CD4-positive, alpha-beta T cell treated with Interleukin-17A for 1 hour (primary cell): ENCODE results near the gene TMEM198.

ENCODE experiments used
- DNase-seq: peaks from one replicate; pipeline ENCODE4 v3.0.0-alpha.2; 2020

Gene TMEM198

DNA sequence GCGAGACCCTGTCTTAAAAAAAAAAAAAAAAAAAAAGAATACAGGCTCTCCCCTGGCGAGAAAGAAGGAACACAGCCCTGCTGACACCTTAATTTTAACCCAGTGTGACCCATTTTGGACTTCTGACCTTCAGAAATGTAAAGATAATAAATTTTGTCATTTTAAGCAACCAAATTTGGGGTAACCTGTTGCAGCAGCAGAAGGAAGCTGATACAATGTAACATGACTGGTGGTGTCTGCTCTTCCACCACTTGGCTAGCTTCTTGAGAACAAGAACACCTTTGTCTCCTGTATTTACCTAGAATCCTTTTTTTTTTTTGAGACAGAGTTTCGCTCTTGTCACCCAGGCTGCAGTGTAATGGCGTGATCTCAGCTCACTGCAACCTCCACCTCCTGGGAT lies 47.3 kb downstream of the TMEM198 start:
- no peak for DNase-seq

GRCh38 chr2:219592736-219593135 lies 48.9 kb downstream of the TMEM198 start:
- no peak for DNase-seq

GRCh38 chr2:219593154-219593553 lies 49.3 kb downstream of the TMEM198 start:
- DNase-seq = no peak

DNA sequence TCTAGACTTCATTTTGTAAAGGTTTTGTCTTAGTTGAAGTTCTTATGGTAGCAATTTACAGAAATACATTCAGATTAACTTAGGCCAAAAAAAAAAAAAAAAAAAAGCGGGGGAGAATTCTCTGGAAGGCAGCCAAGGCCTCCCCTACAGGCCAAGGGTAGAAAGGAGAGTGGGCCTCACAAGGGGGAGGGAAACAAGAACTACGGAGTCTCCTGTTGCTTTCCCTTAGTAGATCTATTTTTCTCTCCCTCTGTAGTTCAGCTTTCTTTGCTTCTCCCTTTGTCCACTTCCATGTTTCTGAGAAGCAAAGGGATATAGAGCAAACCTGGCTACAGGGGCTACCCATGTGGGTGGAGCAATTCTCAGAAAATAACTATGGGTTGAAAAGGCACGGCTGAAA lies 51.4 kb downstream of the TMEM198 start:
- DNase-seq = no peak

GRCh38 chr2:219596954-219597551 lies 53.2 kb downstream of the TMEM198 start:
- no peak for DNase-seq

DNA sequence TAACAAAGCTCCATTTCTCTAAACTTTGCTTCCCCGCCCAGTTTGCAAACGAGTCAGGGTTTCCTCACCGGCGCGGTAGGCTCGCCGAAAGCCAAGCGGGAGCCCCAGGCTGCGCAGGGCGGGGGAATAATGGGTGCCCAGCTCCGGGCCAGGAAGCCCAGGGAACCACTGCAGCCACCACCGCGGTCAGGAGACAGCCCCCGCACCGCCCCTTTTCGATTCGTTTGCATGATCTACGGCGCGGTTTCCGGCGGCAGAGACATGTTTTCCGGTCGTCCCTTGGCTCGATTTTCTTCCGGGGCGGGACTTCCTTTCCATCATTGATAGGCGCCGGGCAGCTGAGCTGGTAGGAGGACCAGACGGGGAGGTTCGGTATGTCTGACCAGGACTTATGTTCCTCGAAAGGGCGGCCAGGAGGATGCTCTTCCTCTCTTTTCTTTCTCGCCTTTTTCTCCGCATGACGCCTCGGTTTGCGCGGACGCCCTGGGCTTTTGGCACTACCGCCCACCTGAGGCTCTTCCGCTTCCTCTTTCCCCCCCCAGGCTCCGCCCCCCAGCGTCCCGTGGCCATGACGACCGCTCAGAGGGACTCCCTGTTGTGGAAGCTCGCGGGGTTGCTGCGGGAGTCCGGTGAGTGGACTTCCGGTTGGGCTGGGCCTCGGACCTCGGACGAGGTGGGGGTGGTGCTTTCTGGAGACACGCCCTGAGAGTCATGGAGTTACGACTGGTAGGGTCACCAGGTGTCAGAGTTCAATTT lies 53.9 kb downstream of the TMEM198 start, which contains the start of gene STK11IP:
TSS of gene STK11IP (plus strand) at position 306 of the 756 bp plus-strand sequence. CDS start at position 569, 263 bp downstream.
- peak; percentile 89 for DNase-seq

DNA sequence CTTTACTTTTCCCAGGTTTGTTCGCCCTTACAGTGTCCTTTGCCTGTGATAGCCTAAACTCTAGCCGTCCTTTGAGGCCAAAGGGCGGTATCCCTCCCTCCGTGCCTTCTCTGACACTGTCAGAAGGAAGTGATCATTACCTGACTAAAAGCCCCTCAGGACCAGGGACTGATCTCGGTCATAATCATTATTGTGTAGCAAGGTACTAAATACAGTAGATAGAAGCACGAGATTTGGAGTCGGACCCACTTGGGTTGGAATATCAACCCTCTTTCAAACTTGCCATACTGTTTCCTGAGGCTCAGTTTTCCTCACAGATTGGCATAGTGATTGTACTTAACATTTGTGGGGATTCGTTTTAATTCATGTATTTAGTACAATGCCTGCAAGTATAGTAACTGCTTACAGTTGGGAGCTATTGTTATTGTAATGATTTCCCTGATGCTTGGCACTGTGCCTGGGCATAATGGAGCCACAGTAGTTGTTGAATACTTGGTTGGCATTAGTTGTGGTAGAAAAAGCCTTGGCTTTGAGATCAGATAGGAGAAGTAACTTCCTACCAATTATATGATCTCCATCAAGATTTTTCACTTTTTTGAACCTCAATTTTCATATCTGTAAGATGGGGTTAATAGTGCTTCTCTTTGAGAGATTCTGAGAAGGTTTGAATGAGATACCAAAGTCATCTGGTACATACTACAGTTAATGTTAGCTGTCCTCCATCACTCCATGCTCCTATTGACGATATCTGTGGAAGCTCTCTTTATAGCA lies 54.7 kb downstream of the TMEM198 start:
- no peak for DNase-seq
